ENCODE measurements around the gene ABHD17C. TPM values are rescaled to one million over a fixed set of nuclear protein-coding genes. Genes with fewer than 3 reads are reported as not detected.

Gene ABHD17C
- total RNA-seq, 1 experiment from 2014 or later: 42.2 TPM

DNA sequence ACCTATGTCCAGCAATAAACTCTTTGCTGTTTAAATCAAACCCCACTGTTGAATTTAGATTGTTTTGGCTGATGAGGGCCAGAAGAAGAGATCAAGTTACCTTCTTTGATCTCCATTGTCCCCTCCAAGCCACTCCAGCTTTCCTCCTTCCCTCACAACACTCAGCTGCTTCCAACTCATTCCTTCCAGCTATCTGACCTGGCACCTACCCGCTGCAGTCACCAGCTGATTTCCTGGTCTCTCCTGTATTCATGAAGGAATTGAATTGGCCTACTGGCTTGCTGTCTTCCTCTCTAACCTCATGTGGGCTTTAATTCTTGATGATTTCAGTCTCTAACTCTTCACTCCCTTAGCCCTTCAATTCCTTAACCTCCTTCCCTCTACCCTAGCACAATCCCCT, 40.8 kb upstream of the ABHD17C start:
- no peak for DNase-seq
- POLR2A ChIA-PET (ENCODE audit: unreplicated experiment): no interaction called here
- H3F3A ChIP-seq (ENCODE audit: insufficient read depth, low read depth): peaks cover 9% of the 10 kb centered on the region
- H3K9me2 ChIP-seq (ENCODE audit: insufficient read depth): no peaks in the 10 kb centered on the region
- H2AFZ ChIP-seq: no peak overlapping the region
- H3K4me3 ChIP-seq: no peak overlapping the region
- intact Hi-C loops (cut with micrococcal nuclease; ENCODE audit: unreplicated experiment): no loop called here
- TF ChIP-seq, protein P1, sequence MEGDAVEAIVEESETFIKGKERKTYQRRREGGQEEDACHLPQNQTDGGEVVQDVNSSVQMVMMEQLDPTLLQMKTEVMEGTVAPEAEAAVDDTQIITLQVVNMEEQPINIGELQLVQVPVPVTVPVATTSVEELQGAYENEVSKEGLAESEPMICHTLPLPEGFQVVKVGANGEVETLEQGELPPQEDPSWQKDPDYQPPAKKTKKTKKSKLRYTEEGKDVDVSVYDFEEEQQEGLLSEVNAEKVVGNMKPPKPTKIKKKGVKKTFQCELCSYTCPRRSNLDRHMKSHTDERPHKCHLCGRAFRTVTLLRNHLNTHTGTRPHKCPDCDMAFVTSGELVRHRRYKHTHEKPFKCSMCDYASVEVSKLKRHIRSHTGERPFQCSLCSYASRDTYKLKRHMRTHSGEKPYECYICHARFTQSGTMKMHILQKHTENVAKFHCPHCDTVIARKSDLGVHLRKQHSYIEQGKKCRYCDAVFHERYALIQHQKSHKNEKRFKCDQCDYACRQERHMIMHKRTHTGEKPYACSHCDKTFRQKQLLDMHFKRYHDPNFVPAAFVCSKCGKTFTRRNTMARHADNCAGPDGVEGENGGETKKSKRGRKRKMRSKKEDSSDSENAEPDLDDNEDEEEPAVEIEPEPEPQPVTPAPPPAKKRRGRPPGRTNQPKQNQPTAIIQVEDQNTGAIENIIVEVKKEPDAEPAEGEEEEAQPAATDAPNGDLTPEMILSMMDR (conservative IDR thresholded peaks at IDR 0.05): no peak
- TF ChIP-seq EZH2 (IDR thresholded peaks at IDR 0.05; ENCODE audit: low read depth): no peak
- H3K27me3 ChIP-seq (ENCODE audit: insufficient read depth, low read depth): no peaks in the 10 kb centered on the region
- peaks cover 20% of the 10 kb centered on the region for H3K4me1 ChIP-seq (replicated peaks; ENCODE audit: insufficient read depth)
- no peaks in the 10 kb centered on the region for H3K79me2 ChIP-seq (ENCODE audit: low read depth)
- H3K36me3 ChIP-seq (ENCODE audit: low read depth): no peaks in the 10 kb centered on the region
- BruUV-seq (replicated peaks): no TSS peak
- no peaks in the 10 kb centered on the region for H4K20me1 ChIP-seq (ENCODE audit: insufficient read depth)
- H3K9me3 ChIP-seq (ENCODE audit: insufficient read depth, low read depth): peaks cover 5% of the 10 kb centered on the region; the same call in 1 of the 2 replicates
- H3K27ac ChIP-seq: no peak overlapping the region
- CTCF ChIA-PET: interaction anchor here (0.6 kb wide), 1 partner anchor 70 kb away, joined by 3 read pairs; no protein-coding TSS in a partner anchor
- H3K4me2 ChIP-seq: no peak overlapping the region

DNA sequence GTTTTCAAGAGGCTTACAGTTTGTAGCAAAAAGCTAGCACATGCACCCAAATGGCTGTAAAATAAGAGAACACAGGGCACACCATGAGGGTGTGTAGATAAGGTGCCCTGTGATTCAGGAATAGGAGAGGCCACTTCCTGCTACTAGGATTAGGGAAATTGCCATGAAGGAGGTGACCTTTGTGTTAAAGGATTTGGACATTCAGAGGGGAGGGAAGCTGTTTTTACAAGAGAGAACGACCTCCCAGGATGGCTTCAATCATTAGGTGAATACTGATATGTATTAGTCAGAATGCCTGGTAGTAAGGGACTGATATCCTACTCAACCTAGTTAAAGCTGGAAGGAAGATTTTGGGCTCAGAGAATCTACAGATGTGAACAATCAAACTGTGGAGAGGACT, 35.7 kb upstream of the ABHD17C start:
- POLR2A ChIA-PET (ENCODE audit: unreplicated experiment): no interaction called here

DNA sequence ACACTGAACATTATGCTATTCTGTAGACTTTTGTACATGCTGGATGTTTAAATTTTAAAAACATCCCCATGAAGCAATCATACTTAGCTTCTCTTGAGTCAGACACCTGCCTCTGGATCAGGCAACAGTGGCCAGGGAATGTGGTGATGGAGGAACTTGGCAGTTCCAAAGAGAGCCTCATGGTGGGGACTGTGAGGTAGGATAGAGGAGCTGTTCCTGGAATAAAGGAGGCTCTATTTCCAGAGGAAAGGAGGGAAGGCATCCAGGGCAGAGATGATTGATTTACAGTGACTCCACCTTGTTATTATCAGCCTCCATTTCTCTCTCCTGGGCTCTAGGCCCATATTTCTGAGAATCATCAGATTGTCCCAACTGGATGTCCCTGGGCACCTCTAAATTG, 35.0 kb upstream of the ABHD17C start:
- Histone ChIP-seq H3K79me2 (ENCODE audit: low read depth) (no peaks in the 10 kb centered on the region), H3K36me3 (ENCODE audit: low read depth) (no peaks in the 10 kb centered on the region), H3K4me2 (no peak overlapping the region), H4K20me1 (ENCODE audit: insufficient read depth) (no peaks in the 10 kb centered on the region), H3F3A (ENCODE audit: insufficient read depth, low read depth) (peaks cover 36% of the 10 kb centered on the region), H3K9me3 (ENCODE audit: insufficient read depth, low read depth) (no peaks in the 10 kb centered on the region), H3K27me3 (ENCODE audit: insufficient read depth, low read depth) (no peaks in the 10 kb centered on the region), H3K4me3 (no peak overlapping the region), H3K4me1 (replicated peaks; ENCODE audit: insufficient read depth) (peaks cover 40% of the 10 kb centered on the region), H3K9me2 (ENCODE audit: insufficient read depth) (no peaks in the 10 kb centered on the region), H2AFZ (no peak overlapping the region), H3K27ac (peak overlapping the region; percentile 43)
- no peak for TF ChIP-seq EZH2 (IDR thresholded peaks at IDR 0.05; ENCODE audit: low read depth)
- TF ChIP-seq, protein P1 (conservative IDR thresholded peaks at IDR 0.05): no peak
- intact Hi-C loops (cut with micrococcal nuclease; ENCODE audit: unreplicated experiment): loop anchor here (1.0 to 10.0 kb wide), 2 partner anchors 119 to 425 kb away; partner anchors contain the start of gene CEMIP
- no TSS peak for BruUV-seq (replicated peaks)
- POLR2A ChIA-PET (ENCODE audit: unreplicated experiment): interaction anchor here (0.6 kb wide), 1 partner anchor 9 kb away, joined by 8 read pairs; no protein-coding TSS in a partner anchor
- DNase-seq: peak in 1 of 2 experiments; percentile 15
- CTCF ChIA-PET: interaction anchor here (0.6 to 1.7 kb wide), 6 partner anchors 19 to 1407 kb away, joined by 3 to 11 read pairs (median 4); no protein-coding TSS in a partner anchor

More for the DNA sequence above, 35.7 kb upstream of the ABHD17C start:
- Histone ChIP-seq H3K36me3 (ENCODE audit: low read depth) (no peaks in the 10 kb centered on the region), H3K4me1 (replicated peaks; ENCODE audit: insufficient read depth) (peaks cover 44% of the 10 kb centered on the region), H3K4me2 (peak overlapping the region; percentile 37; the same call in 1 of the 2 replicates), H3K79me2 (ENCODE audit: low read depth) (no peaks in the 10 kb centered on the region), H3K9me3 (ENCODE audit: insufficient read depth, low read depth) (no peaks in the 10 kb centered on the region), H2AFZ (peak overlapping the region; percentile 44), H3K27ac (peak overlapping the region; percentile 43), H4K20me1 (ENCODE audit: insufficient read depth) (no peaks in the 10 kb centered on the region), H3F3A (ENCODE audit: insufficient read depth, low read depth) (peaks cover 36% of the 10 kb centered on the region), H3K27me3 (ENCODE audit: insufficient read depth, low read depth) (no peaks in the 10 kb centered on the region), H3K4me3 (no peak overlapping the region), H3K9me2 (ENCODE audit: insufficient read depth) (no peaks in the 10 kb centered on the region)
- DNase-seq: peak in 1 of 2 experiments; percentile 80
- intact Hi-C loops (cut with micrococcal nuclease; ENCODE audit: unreplicated experiment): no loop called here
- TF ChIP-seq EZH2 (IDR thresholded peaks at IDR 0.05; ENCODE audit: low read depth): no peak
- TF ChIP-seq, protein P1 (conservative IDR thresholded peaks at IDR 0.05): no peak
- CTCF ChIA-PET: interaction anchor here (0.6 to 1.1 kb wide), 2 partner anchors 19 to 92 kb away, joined by 3 to 11 read pairs; no protein-coding TSS in a partner anchor
- no TSS peak for BruUV-seq (replicated peaks)

Measured in PC-9 (cell line).